GM12874 (cell line): ENCODE measurements around the gene LHPP.

ENCODE experiments used
- TF ChIP-seq, protein P1 (sequence below): IDR thresholded peaks from 2 replicates; pipeline ENCODE4 v1.5.1; 2011; ENCODE audit warnings: low read depth, mild to moderate bottlenecking, control low read depth, low read length, moderate library complexity; ENCODE audit not compliant: insufficient read depth

LHPP gene

DNA sequence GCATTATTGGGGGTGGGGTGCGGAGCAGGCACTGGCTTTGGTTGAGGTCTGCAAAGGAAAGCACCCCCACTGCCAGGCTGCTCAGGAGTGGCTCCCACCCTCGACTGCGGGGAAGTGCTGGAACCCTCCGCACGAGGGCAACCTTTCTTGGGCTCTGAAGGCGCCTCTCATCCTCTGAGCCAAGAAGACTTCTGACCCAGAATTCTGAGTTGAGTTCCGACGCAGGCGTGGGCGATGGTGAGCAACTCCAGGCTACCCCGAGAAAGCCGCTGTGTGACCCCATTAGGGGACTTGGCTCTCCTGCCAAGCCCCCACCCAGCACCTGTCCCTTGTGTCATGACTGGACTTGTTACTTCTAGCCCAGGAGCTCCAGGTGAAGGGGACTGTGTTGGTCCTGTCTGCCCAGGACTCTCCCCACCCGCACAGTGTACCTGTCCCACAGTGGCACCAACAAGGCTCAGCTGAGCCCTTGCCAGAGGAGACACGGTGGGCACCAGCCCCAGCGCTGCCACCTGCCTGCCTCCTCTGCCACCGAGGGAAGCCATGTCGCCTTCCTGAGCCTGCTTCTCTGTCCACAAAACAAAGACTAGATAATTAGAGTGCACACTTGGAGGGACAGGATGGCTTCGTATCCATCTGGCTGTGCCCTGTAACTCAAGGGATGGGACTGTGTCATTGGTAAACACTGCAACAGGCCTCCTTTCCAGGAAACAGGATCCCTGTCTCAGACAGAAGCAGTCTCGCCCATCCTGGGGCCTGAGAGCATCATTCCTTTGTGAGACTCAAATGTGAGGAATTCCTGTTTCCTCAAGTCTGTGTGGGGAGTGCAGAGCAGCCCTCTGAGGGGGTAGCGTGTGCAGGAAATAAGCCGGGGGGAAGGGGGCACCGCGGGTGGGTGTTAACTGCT is 128.8 kb downstream of the LHPP start:
- TF ChIP-seq, protein P1, sequence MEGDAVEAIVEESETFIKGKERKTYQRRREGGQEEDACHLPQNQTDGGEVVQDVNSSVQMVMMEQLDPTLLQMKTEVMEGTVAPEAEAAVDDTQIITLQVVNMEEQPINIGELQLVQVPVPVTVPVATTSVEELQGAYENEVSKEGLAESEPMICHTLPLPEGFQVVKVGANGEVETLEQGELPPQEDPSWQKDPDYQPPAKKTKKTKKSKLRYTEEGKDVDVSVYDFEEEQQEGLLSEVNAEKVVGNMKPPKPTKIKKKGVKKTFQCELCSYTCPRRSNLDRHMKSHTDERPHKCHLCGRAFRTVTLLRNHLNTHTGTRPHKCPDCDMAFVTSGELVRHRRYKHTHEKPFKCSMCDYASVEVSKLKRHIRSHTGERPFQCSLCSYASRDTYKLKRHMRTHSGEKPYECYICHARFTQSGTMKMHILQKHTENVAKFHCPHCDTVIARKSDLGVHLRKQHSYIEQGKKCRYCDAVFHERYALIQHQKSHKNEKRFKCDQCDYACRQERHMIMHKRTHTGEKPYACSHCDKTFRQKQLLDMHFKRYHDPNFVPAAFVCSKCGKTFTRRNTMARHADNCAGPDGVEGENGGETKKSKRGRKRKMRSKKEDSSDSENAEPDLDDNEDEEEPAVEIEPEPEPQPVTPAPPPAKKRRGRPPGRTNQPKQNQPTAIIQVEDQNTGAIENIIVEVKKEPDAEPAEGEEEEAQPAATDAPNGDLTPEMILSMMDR = no peak

DNA sequence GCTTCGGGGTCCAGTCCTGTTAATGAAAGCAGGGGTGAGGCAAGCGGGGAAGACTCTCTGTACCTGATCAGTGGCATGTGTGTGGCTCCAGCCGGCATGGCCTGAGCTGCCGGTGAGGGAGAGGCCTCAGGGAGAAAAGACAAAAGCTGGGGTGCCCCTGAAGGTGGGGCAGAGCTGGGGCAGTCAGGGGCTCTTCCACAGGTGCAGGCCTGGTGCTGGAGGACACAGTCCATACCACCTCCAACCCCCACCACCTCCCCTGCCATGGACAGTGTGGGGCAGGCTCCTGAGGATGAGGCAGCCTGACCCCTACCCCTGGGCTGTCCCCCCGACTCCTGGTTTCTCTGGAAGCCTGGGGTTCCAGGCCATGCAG is 129.5 kb downstream of the LHPP start:
- TF ChIP-seq, protein P1 = no peak

DNA sequence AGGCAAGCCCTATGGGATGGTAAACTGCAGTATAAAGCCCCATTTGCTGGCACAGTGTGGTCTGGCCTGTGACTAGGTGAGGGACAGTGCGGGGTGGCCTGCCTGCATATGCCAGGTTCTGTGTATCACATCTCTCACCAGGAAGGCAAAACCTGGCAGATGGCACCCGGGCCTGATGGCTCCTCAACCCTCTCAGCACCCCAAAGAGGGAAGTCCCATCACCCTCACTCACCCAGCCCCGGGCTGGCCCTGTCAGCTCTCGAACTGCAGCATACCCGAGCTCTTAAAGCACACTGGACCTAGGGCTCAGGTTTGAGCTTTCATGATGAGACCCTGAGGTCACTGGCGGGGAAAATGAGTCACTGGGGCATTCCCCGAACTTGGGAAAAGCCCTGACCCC is 130.5 kb downstream of the LHPP start:
- TF ChIP-seq, protein P1 = no peak

GRCh38 chr10:124592736-124593430 is 131.3 kb downstream of the LHPP start:
- TF ChIP-seq, protein P1 = no peak

DNA sequence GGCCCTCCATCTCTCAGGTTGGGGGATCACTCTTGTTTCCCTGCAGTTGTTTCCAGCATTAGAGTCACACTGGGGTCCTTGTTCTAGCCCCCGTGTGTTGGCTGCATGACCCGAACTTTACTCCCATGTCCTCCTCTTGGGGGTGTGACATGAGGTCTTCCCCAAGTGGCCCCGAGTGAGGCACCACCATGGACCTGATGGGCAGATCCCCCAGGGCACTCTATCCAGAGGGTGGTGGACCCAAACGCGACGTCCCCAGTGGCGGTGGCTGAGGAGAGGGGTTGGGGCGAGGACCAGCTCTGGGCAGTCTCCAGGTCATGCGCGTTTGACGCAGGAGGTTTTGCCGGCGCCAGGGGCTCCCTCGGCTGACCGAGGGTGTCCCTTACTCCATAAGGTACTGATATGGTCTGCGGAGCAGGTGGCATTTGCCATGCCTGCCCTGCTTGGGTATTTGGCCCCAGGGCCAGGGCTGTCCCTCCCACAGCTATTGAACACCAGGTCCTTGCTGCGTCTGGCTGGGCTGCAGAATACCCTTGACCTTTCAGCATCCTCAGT is 131.9 kb downstream of the LHPP start:
- TF ChIP-seq, protein P1 = no peak

- TF ChIP-seq, protein P1 = no peak
Observed at GRCh38 chr10:124594240-124594639, 132.6 kb downstream of the LHPP start.

- TF ChIP-seq, protein P1 = no peak
Observed at GRCh38 chr10:124595143-124595883, 133.7 kb downstream of the LHPP start.
